GM21723 (cell line): ENCODE data around the gene PXMP2.
A peak's percentile ranks its signal among the peaks of the same experiment; 100 is the strongest.
"Not testable (repeated sequence)": the region's sequence is repeated elsewhere in the genome, so short reads cannot be mapped to it uniquely, and the experiment has no call there.

Experiments
- ATAC-seq: cut with Tn5 transposase; IDR thresholded peaks from one replicate; pipeline ENCODE4 v1.9.1; 2021; ENCODE audit warnings: mild to moderate bottlenecking, moderate library complexity; ENCODE audit not compliant: unreplicated experiment

The PXMP2 gene

DNA sequence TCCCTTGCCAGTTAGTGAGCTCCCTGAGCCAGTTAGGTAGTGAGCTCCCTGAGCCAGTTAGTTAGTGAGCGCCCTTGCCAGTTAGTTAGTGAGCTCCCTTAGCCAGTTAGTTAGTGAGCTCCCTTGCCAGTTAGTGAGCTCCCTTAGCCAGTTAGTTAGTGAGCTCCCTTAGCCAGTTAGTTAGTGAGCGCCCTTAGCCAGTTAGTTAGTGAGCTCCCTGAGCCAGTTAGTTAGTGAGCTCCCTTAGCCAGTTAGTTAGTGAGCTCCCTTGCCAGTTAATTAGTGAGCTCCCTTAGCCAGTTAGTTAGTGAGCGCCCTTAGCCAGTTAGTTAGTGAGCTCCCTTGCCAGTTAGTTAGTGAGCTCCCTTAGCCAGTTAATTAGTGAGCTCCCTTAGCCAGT is 4.6 kb downstream of the PXMP2 start:
- ATAC-seq, result not testable (repeated sequence)

DNA sequence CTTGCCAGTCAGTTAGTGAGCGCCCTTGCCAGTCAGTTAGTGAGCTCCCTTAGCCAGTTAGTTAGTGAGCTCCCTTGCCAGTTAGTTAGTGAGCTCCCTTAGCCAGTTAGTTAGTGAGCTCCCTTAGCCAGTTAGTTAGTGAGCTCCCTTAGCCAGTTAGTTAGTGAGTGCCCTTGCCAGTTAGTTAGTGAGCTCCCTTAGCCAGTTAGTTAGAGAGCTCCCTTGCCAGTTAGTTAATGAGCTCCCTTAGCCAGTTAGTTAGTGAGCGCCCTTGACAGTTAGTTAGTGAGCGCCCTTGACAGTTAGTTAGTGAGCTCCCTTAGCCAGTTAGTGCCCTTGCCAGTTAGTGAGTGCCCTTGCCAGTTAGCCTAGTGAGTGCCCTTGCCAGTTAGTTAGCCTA is 7.5 kb downstream of the PXMP2 start:
- ATAC-seq, result not testable (repeated sequence)

DNA sequence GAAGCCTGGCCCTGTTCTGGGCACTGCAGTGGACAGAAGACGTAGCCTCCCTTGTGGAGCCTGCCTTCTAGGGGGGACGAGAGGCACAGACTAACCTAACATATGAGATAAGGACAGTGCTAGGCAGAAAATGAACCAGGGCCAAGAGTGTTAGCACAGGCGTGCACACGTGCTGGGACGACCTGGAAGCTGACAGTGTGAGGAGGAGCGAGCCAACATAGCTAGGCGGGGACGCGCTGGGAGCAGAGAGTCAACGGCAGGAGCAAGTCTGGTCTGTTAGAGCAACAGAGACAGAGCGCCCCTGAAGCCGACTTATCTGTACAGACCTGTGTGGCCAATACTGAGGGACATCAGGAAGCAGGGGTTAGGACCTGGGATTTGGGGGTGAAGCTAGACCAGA is 8.0 kb downstream of the PXMP2 start:
- ATAC-seq, result no peak

DNA sequence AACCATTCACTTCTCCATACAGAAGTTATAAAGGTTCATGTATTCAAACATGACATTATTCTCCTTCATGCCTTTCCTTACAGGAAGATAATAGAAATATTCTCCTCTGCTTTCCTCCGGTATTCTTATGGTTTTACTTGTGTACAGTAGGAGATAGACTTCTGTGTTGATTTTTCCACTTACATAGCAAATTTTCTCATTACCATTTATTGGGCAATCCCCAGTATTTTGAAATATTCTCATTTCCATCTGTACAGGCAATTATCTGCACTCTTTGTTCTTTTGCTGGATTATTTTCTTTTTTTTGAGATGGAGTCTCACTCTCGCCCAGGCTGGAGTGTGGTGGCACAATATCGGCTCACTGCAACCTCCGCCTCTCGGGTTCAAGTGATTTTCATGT is 11.0 kb downstream of the PXMP2 start:
- no peak for ATAC-seq

DNA sequence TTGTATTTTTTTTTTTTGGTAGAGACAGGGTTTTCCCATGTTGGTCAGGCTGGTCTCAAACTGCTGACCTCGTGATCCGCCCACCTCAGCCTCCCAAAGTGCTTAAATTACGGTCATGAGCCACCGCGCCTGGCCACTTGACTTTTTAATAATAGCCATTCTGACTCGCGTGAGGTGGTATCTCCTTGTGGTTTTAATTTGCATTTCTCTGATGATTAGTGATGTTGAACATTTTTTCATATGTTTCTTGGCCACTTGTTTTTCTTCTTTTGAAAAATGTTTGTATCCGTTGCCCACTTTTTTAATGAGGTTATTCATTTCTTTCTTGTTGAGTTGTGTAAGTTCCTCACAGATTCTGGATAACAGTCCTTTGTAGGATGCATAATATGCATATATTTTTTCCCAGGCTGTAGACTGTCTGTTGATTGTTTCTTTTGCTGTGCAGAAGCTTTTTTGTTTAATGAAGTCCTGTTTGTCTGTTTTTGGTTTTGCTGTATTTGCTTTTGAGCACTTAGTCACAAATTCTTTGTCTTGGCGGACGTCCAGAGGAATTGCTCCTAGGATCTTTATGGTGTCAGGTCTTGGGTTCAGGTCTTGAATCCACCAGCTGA is 12.9 kb downstream of the PXMP2 start:
- ATAC-seq, result no peak

DNA sequence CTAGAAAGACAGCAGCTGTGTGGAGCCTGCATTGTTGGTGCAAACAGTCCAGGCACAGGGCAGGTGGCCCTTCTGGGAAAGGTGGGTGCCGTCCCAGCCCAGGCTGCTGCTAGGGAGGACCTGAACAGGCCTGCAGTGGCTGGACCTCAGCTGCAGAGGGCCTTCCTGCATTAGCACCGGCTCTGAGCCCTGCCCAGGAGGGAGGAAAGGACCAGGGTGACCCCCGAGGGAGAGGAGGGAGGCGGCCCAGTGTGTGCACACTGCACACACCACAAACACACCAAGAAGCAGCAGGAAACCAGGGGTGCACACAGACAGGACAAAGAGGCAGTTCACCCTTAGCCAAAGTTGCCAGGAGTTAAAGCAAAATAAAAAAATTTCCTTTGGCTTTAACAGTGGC is 15.3 kb downstream of the PXMP2 start:
- ATAC-seq, result no peak

DNA sequence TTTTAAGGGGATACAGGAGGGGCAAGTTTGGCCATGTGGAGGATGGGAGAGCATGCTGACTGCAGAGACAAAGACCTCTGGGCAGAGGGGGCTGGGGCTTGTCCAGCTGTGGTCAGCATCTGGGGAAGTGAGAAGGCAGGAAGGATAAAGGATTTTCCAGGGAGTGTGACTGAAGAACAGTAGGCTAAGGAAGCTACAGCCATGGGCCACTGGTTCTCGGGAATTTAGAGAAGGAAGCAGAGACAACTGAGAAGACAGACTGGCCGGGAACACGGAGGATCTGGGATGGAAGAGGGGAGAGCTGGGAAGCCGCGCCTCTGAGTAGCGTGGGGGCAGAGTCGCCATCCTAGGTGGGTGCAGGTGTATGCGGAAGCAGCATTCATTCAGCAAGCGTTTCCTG is 16.3 kb downstream of the PXMP2 start:
- ATAC-seq, result no peak

DNA sequence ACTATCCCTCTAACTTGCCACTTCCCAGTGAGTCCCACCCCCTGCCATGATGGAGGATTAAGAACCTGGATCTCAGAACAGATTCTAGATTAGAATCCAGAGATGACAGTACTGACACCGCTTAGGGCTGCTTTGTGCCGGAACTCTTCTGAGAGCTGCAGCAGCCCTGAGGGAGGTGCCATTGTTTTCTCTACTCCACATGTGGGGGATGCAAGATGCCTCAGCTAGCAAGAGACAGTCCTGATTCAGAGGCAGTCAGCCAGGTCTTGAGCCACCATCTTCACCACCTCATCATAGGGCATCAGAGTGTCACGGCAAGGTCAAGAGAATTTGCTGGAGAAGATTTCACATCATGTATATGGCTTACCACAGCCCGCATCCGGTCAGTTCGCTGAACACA is 19.9 kb downstream of the PXMP2 start:
- no peak for ATAC-seq

DNA sequence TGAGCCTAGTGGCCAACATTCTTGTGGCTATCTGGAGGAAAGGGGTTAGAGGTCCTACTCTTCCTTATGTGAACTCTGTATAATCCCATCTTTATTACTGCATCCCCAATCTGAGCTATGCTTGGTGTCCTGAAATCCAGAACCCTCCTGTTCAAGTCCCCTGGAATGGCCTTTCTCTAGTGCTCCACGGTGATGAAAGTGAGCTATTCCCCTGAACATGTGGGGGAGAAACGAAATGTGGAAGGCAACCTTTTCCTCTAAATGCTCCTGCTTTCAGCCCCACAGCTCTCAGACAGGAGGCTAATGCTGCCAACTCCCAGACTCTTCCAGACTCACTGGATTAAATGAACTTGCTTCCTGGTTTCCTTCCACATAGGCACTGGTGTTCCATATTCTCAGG is 20.8 kb downstream of the PXMP2 start:
- ATAC-seq, result no peak

DNA sequence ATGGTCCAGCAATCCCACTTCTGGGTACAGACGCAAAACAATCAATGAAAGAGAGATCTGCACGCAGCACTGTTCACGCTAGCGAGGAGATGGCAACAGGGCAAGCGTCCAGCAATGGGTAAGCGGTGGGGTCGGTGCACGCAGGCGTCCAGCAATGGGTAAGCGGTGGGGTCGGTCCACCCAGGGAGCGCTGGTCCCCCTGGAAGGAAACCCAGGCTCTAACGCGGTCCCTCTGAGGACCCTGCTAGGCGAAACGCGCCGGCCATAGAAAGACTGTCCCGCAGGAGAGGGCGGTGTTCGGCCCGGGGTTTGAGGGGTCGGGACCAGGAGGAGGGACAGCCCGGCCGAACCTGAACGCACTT is 22.6 kb downstream of the PXMP2 start:
- peak; percentile 29 for ATAC-seq

DNA sequence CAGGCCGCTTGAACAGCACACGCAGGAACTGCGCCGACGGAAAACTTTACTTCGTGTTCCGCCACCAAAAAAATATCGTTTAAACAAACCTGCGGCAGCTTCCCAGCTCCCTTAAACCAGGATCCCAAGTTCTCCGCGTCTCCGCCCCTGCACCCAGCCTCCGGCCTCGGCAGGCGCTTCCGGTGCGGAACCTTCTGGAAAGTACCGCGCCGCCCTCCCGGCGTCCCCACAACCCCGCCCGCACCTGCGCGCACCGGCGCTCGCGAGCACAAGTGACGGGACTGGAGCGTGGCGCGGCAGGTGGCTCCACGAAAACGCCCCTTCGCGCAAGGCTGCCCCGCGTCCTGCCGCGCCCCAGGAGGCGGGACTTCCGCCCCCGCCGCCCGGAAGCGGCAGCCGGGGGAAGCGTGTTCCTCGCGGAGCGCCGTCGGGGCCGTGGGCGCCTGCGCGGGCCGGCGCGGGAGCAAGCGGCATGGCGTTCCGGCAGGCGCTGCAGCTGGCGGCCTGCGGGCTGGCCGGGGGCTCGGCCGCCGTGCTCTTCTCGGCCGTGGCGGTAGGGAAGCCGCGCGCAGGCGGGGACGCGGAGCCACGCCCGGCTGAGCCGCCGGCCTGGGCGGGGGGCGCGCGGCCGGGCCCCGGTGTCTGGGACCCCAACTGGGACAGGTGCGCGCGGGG is 23.2 kb downstream of the PXMP2 start, which contains the start of gene PGAM5:
Gene PGAM5 (plus strand): TSS at position 438 of the 675 bp plus-strand sequence. CDS start 35 bp downstream, at position 473.
- peak; percentile 80 for ATAC-seq

DNA sequence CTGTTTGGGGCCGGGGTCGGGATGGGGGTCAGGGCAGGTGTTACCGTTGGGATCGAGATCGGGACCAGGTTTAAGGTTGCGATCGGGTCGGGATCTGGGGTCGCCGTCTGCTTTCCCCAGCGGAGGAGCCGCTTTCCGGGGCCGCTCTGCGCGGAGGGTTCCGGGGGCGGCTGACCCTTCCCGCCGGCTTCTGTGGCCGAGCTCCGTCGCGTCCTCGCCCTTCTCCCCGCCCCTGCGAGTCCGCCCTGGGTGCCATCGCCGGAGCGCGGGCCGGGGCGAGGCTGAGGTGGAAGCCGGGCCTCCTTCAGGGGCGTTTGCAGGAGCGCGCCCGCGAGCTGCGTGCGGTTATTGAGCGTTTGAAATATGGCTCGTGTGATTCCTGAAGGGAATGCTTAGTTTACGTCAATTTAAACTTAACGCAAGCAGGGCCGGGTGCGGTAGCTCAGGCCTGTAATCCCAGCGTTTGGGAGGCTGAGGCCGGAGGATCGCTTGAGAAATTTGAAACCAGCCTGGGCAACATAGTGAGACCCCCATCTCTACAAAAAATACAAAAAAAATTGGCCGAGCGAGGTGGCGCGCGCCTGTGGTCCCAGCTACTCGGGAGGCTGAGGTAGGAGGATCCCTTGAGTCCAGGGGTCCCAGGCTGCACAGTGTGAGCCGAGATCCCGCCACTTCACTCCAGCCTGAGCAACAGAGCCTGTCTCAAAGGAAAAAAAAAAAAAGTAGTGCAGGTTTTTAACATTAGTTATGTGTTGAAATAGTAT is 23.9 kb downstream of the PXMP2 start:
- peak; percentile 23 for ATAC-seq

DNA sequence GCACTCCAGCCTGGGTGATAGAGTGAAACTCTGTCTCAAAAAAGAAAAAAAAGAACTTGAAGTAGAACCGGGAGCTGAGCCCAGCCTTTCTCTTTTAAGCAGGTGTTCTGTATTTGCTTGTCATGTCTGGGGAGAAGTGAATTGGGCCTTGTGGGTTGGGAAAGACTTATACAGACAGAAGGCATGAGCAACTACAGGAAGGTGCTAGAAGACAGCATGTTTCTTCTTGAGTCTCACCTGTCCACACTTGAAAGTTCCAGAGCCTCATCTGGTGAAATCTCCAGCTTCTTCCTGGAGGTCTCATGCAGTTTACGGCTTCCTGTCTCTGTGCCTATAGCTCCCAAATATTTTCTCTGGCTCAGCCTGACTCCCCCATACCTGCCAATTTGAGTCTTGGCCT is 25.7 kb downstream of the PXMP2 start:
- ATAC-seq, result no peak

DNA sequence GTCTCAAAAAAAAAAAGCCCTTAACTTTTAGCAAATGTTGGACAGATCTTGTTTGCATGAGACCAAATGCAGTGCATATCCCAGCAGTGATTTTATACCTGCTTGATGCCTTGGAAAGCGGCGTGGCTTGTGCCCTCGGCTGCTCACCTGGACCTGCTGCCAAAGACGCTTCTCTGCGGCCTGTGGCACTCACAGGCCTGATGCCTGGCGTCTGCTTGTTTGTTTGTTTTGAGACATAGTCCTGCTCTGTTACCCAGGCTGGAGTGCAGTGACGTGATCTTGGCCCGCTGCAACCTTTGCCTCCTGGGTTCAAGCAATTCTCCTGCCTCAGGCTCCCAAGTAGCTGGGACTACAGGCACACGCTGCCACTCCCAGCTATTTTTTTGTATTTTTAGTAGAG is 28.5 kb downstream of the PXMP2 start:
- ATAC-seq, result no peak

DNA sequence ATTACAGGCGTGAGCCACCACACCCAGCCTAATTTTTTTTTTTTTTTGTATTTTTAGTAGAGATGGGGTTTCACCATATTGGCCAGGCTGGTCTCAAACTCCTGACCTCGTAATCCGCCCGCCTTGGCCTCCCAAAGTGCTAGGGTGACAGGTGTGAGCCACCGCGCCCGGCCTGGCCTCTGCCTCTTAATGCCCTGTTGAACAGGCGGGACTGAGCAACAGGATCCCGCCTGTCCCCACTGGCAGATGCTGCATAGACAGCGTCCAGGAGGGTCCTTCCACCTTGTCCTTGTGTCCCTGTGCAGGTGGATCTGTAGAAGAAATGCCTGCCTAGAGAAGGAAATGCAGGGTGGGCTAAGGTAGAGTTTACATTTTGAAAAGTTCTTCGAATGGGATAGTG is 29.0 kb downstream of the PXMP2 start:
- ATAC-seq, result no peak

DNA sequence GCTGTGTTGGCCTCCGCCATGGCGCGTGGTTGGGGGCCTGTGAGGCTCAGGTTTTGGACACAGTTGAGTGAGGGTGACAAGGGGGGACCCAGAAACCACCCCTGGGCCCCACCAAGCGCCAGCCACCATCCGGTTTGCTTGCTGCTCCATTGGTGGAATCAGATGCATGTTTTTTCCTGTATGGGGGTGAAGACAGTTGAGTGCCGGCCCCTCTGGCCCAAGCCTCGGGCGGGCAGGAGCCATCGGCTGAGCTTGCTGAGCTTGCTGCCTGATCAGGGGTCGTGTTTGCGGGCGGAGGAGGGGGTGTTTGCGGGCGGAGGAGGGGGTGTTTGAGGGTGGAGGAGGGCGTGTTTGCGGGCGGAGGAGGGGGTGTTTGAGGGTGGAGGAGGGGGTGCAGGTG is 29.6 kb downstream of the PXMP2 start:
- ATAC-seq, result no peak

DNA sequence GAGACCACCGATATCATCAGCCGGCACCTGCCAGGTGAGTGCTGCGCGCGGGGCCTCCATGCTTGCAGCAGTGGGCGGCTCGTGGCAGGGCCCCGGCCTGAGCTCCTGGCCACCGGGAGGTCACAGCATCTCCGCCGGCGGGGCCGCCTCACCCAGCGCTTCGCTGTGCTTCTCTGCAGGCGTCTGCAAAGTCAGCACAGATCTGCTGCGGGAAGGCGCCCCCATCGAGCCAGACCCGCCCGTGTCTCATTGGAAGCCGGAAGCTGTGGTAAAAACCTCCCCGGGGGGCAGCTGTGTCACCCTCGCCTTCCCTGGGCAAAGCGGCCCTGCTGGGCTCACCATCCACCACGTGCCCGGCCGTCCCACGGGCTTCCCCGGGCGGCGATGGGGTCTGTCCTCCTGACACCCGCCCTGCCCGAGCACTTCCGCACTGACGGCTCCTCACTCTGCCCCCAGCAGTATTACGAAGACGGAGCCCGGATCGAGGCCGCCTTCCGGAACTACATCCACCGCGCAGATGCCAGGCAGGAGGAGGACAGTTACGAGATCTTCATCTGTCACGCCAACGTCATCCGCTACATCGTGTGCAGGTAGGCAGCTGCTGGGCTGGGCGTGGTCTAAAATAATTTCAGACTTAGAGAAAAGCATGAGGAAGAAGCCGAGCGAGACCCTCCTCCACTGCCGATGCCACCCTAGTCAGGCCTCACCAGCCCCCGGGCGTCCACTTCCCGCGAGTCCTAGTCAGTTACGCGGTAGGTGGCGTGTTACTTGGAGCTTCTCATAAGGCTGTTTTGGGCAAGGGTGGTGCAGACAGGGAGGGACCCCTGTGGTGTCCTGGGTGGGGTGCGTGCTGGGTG is 30.4 kb downstream of the PXMP2 start:
- ATAC-seq, result no peak

DNA sequence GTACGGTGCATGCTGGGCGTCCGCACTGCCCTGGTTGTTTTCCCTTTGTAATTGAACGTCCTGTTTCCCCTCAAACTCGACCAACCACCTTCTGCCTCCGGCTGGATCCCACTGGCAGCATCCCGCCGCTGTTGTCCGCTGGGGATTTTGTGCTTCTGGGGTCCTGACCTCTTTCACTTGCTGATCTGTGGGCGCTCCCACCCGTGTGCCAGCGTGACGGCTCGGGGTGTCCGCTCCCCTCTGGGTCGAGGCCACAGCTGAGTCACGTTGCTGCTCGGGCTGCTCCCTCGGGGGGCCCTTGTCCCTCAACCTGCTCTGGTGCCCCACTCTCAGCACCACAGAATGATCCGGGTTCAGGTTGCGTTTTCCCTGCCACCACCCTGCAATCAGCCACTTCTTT is 31.3 kb downstream of the PXMP2 start:
- no peak for ATAC-seq

DNA sequence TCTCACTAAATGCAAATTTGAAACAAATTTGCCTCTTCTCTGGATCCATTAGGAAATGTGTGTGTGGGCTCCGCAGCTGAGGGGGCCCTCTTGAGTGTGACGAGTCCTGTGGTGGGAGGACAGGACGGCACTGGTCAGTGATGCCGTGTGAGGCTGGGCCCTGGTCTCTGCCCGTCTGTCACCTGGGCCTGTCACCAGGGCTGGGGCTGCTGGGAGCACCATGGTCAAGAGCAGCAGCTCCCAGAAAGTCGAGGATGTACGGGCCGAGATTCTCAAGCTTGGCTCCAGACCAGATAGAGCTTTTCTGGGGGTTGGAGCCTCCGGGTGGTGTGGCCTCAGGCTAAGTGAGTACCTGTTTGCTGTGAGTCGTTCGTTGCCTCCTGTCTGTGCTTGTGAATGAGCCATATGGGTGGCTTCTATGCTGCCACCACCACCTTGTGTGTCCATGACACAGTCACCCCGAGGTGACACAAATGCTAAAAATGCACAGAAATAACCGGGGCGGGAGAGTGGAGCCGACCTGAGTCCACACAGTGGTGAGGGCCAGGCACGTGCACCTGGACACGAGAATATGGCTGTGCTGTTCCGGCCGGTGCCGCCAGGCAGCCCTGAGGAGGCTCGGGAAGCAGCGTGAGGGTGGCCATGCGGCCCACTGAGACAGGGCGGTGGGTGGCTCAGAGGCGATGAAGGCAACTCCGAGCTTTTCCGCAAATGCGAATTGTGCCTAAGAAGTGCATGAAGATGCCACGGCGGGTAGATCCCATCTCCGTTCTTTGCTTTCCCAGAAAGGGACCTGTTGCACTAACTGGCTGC is 32.0 kb downstream of the PXMP2 start:
- no peak for ATAC-seq

DNA sequence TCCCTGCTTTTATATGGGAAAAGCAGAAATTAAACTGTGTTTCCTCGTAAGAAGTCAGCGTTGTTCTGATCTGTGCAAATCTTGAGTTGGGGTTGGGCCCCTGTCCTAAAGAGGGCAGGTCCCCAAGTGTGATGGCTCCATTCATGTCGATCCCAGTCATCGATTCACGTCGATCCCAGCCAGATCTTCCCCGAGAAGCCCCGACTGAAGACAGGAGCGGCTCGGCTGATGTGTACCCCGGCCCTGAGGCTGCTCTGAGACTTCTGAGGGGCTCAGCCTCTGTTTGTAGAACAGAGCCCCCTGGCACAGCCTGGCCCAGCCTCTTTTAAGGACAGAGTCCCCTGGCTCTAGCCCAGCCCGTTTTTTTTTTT is 32.6 kb downstream of the PXMP2 start:
- ATAC-seq, result no peak
